IgD-negative memory B cell (primary cell): ENCODE results near the gene SRL. TPM values are rescaled to one million over a fixed set of nuclear protein-coding genes. Genes with fewer than 3 reads are reported as not detected.
"Not testable (repeated sequence)": the region's sequence is repeated elsewhere in the genome, so short reads cannot be mapped to it uniquely, and the experiment has no call there.

Source experiments
- H3K27ac Mint-ChIP-seq, 3 donors: one replicate each; pipeline ENCODE4 v1.8.0; 2020 to 2022; ENCODE audit warnings: mild to moderate bottlenecking in 3 of 3, mixed read lengths in 3 of 3, moderate library complexity in 1 of 3
- H3K27me3 Mint-ChIP-seq: one replicate; pipeline ENCODE4 v1.8.0; 2021; ENCODE audit warnings: mixed read lengths
- H3K36me3 Mint-ChIP-seq: one replicate; pipeline ENCODE4 v1.8.0; 2020; ENCODE audit warnings: mild to moderate bottlenecking, mixed read lengths
- H3K4me1 Mint-ChIP-seq, 3 donors: one replicate each; pipeline ENCODE4 v1.8.0; 2020 to 2022; ENCODE audit warnings: mixed read lengths in 3 of 3, mild to moderate bottlenecking in 1 of 3
- H3K4me3 Mint-ChIP-seq, 4 donors: one replicate each; pipeline ENCODE4 v1.8.0; 2020 to 2022; ENCODE audit warnings: mild to moderate bottlenecking in 4 of 4, mixed read lengths in 4 of 4, moderate library complexity in 3 of 4
- H3K9me3 Mint-ChIP-seq, 3 donors: one replicate each; pipeline ENCODE4 v1.8.0; 2020 to 2021; ENCODE audit warnings: mixed read lengths in 3 of 3, mild to moderate bottlenecking in 1 of 3
- polyA plus RNA-seq: library from polyadenylated mRNA; unstranded; fragments of 300-500 nt; fragmentation: Illumina TruSeq; gene quantifications from one replicate; pipeline ENCODE4 v1.2.3, GENCODE V29; 2021

SRL gene
- polyA plus RNA-seq, 1 donor from 2014 or later = not detected

- no peak overlapping the region for H3K27ac Mint-ChIP-seq
- H3K4me3 Mint-ChIP-seq = no peak overlapping the region
- no peaks in the 10 kb centered on the region for H3K36me3 Mint-ChIP-seq
- H3K4me1 Mint-ChIP-seq = no peaks in the 10 kb centered on the region
- H3K9me3 Mint-ChIP-seq = no peaks in the 10 kb centered on the region
- H3K27me3 Mint-ChIP-seq = peaks cover 8% of the 10 kb centered on the region
Measured at GRCh38 chr16:4225075-4225474, 16.8 kb downstream of the SRL start.

GRCh38 chr16:4220358-4220757 is 21.5 kb downstream of the SRL start:
- Mint-ChIP-seq H3K27ac (no peak overlapping the region), H3K4me3 (no peak overlapping the region), H3K36me3 (no peaks in the 10 kb centered on the region), H3K4me1 (no peaks in the 10 kb centered on the region), H3K9me3 (no peaks in the 10 kb centered on the region), H3K27me3 (peaks cover 13% of the 10 kb centered on the region)

GRCh38 chr16:4218202-4218601 is 23.7 kb downstream of the SRL start:
- no peaks in the 10 kb centered on the region for H3K4me1 Mint-ChIP-seq
- peak overlapping the region in 1 of 4 donors; percentile 52 for H3K4me3 Mint-ChIP-seq
- H3K27ac Mint-ChIP-seq = no peak overlapping the region
- no peaks in the 10 kb centered on the region for H3K36me3 Mint-ChIP-seq
- peaks cover 17% of the 10 kb centered on the region for H3K27me3 Mint-ChIP-seq
- H3K9me3 Mint-ChIP-seq = no peaks in the 10 kb centered on the region

- no peak overlapping the region for H3K27ac Mint-ChIP-seq
Measured at GRCh38 chr16:4217204-4218131, 24.4 kb downstream of the SRL start.

GRCh38 chr16:4216596-4216995 is 25.3 kb downstream of the SRL start:
- no peaks in the 10 kb centered on the region for H3K4me1 Mint-ChIP-seq
- peak overlapping the region in 1 of 3 donors; percentile 46 for H3K27ac Mint-ChIP-seq
- H3K4me3 Mint-ChIP-seq = no peak overlapping the region
- H3K9me3 Mint-ChIP-seq = no peaks in the 10 kb centered on the region
- peaks cover 12% of the 10 kb centered on the region for H3K27me3 Mint-ChIP-seq
- H3K36me3 Mint-ChIP-seq = no peaks in the 10 kb centered on the region

More at GRCh38 chr16:4217204-4218131, 24.4 kb downstream of the SRL start:
- Mint-ChIP-seq H3K9me3 (no peaks in the 10 kb centered on the region), H3K4me1 (no peaks in the 10 kb centered on the region), H3K4me3 (no peak overlapping the region), H3K27me3 (peaks cover 15% of the 10 kb centered on the region), H3K36me3 (no peaks in the 10 kb centered on the region)

- H3K9me3 Mint-ChIP-seq = no peaks in the 10 kb centered on the region
- H3K4me1 Mint-ChIP-seq = no peaks in the 10 kb centered on the region
- H3K4me3 Mint-ChIP-seq = no peak overlapping the region
- peaks cover 11% of the 10 kb centered on the region for H3K27me3 Mint-ChIP-seq
- no peak overlapping the region for H3K27ac Mint-ChIP-seq
- no peaks in the 10 kb centered on the region for H3K36me3 Mint-ChIP-seq
Measured at GRCh38 chr16:4215106-4215505, 26.8 kb downstream of the SRL start.

- Mint-ChIP-seq H3K4me1 (no peaks in the 10 kb centered on the region), H3K9me3 (no peaks in the 10 kb centered on the region), H3K4me3 (no peak overlapping the region), H3K27me3 (peaks cover 11% of the 10 kb centered on the region), H3K27ac (no peak overlapping the region), H3K36me3 (no peaks in the 10 kb centered on the region)
Measured at GRCh38 chr16:4214215-4214621, 27.7 kb downstream of the SRL start.

- no peaks in the 10 kb centered on the region for H3K36me3 Mint-ChIP-seq
- H3K9me3 Mint-ChIP-seq = no peaks in the 10 kb centered on the region
- H3K27ac Mint-ChIP-seq = no peak overlapping the region
- H3K27me3 Mint-ChIP-seq = peaks cover 11% of the 10 kb centered on the region
- no peaks in the 10 kb centered on the region for H3K4me1 Mint-ChIP-seq
- no peak overlapping the region for H3K4me3 Mint-ChIP-seq
Measured at GRCh38 chr16:4213737-4214136, 28.1 kb downstream of the SRL start.

- no peaks in the 10 kb centered on the region for H3K9me3 Mint-ChIP-seq
- H3K4me1 Mint-ChIP-seq = no peaks in the 10 kb centered on the region
- H3K36me3 Mint-ChIP-seq = no peaks in the 10 kb centered on the region
- peaks cover 13% of the 10 kb centered on the region for H3K27me3 Mint-ChIP-seq
- H3K4me3 Mint-ChIP-seq = peak overlapping the region in 1 of 4 donors; percentile 28
- H3K27ac Mint-ChIP-seq = no peak overlapping the region
Measured at GRCh38 chr16:4212934-4213296, 29.0 kb downstream of the SRL start.

GRCh38 chr16:4212211-4212933 is 29.5 kb downstream of the SRL start:
- peak overlapping the region in 1 of 4 donors; percentile 28 for H3K4me3 Mint-ChIP-seq
- H3K36me3 Mint-ChIP-seq = no peaks in the 10 kb centered on the region
- peaks cover 13% of the 10 kb centered on the region for H3K27me3 Mint-ChIP-seq
- H3K27ac Mint-ChIP-seq = no peak overlapping the region
- no peaks in the 10 kb centered on the region for H3K9me3 Mint-ChIP-seq
- no peaks in the 10 kb centered on the region for H3K4me1 Mint-ChIP-seq

- H3K4me1 Mint-ChIP-seq, H3K36me3 Mint-ChIP-seq, H3K9me3 Mint-ChIP-seq, H3K4me3 Mint-ChIP-seq, H3K27ac Mint-ChIP-seq: not testable (repeated sequence)
- H3K27me3 Mint-ChIP-seq = peaks cover 13% of the 10 kb centered on the region
Measured at GRCh38 chr16:4211445-4212210, 30.3 kb downstream of the SRL start.

GRCh38 chr16:4209666-4210065 is 32.2 kb downstream of the SRL start:
- H3K9me3 Mint-ChIP-seq = no peaks in the 10 kb centered on the region

GRCh38 chr16:4208341-4208751 is 33.5 kb downstream of the SRL start:
- peaks cover 4% of the 10 kb centered on the region for H3K27me3 Mint-ChIP-seq
- H3K36me3 Mint-ChIP-seq = no peaks in the 10 kb centered on the region
- no peaks in the 10 kb centered on the region for H3K9me3 Mint-ChIP-seq

More at GRCh38 chr16:4209666-4210065, 32.2 kb downstream of the SRL start:
- H3K27me3 Mint-ChIP-seq = peaks cover 5% of the 10 kb centered on the region
- H3K36me3 Mint-ChIP-seq = no peaks in the 10 kb centered on the region
- peaks cover 0 to 3% (median 0%) of the 10 kb centered on the region in 3 donors for H3K4me1 Mint-ChIP-seq
- no peak overlapping the region for H3K4me3 Mint-ChIP-seq
- peak overlapping the region in 1 of 3 donors; percentile 57 for H3K27ac Mint-ChIP-seq

GRCh38 chr16:4207683-4208340 is 34.1 kb downstream of the SRL start:
- Mint-ChIP-seq H3K27ac (no peak overlapping the region), H3K4me1 (peaks cover 0 to 3% (median 0%) of the 10 kb centered on the region in 3 donors), H3K27me3 (peaks cover 4% of the 10 kb centered on the region), H3K36me3 (no peaks in the 10 kb centered on the region), H3K4me3 (no peak overlapping the region), H3K9me3 (no peaks in the 10 kb centered on the region)

More at GRCh38 chr16:4208341-4208751, 33.5 kb downstream of the SRL start:
- H3K4me3 Mint-ChIP-seq = no peak overlapping the region
- H3K4me1 Mint-ChIP-seq = peaks cover 0 to 3% (median 0%) of the 10 kb centered on the region in 3 donors
- no peak overlapping the region for H3K27ac Mint-ChIP-seq
